ENCODE results near the gene EIF2AK3. TPM values are rescaled to one million over a fixed set of nuclear protein-coding genes. Genes with fewer than 3 reads are reported as not detected.

The EIF2AK3 gene
- polyA plus RNA-seq, 1 donor from 2014 or later: 23.2 TPM

- no peak overlapping the region for H3K9ac ChIP-seq (ENCODE audit: low read length)
- H4K20me1 ChIP-seq (ENCODE audit: insufficient read depth): no peaks in the 10 kb centered on the region
- no peaks in the 10 kb centered on the region for H3K9me3 ChIP-seq (ENCODE audit: low read length)
- H3F3A ChIP-seq (ENCODE audit: insufficient read depth, low read length, poor library complexity, severe bottlenecking): no peaks in the 10 kb centered on the region
- no peak overlapping the region for H3K4me2 ChIP-seq (ENCODE audit: low read length)
- H3K27ac ChIP-seq (ENCODE audit: low read length): no peak overlapping the region
- no peak for TF ChIP-seq TAF1 (IDR thresholded peaks at IDR 0.05; ENCODE audit: low read depth)
- no peak for TF ChIP-seq EP300 (conservative IDR thresholded peaks at IDR 0.05; ENCODE audit: poor library complexity, severe bottlenecking)
- no peak for TF ChIP-seq RAD21 (conservative IDR thresholded peaks at IDR 0.05)
- TF ChIP-seq REST (IDR thresholded peaks at IDR 0.05; ENCODE audit: borderline replicate concordance): no peak
- no peak for TF ChIP-seq MXI1 (conservative IDR thresholded peaks at IDR 0.05; ENCODE audit: poor library complexity, severe bottlenecking)
- no peak for TF ChIP-seq CTCF (IDR thresholded peaks at IDR 0.05; ENCODE audit: poor library complexity, severe bottlenecking)
- no peak for TF ChIP-seq EZH2 (IDR thresholded peaks at IDR 0.05; ENCODE audit: borderline replicate concordance, insufficient read depth, low read length, poor library complexity, severe bottlenecking)
- TF ChIP-seq SMC3 (conservative IDR thresholded peaks at IDR 0.05; ENCODE audit: poor library complexity): no peak
- TF ChIP-seq POLR2AphosphoS5 (IDR thresholded peaks at IDR 0.05): no peak
- H3K4me3 ChIP-seq (ENCODE audit: low read length): no peak overlapping the region
- H3K36me3 ChIP-seq (ENCODE audit: insufficient read depth, low read length): no peaks in the 10 kb centered on the region
- H3K79me2 ChIP-seq (replicated peaks; ENCODE audit: insufficient read depth, low read length): peaks cover 47% of the 10 kb centered on the region
- H3K27me3 ChIP-seq (ENCODE audit: insufficient read depth, low read depth, low read length): no peaks in the 10 kb centered on the region
- no peak overlapping the region for H2AFZ ChIP-seq (ENCODE audit: low read depth, low read length)
- no peaks in the 10 kb centered on the region for H3K9me2 ChIP-seq (ENCODE audit: insufficient read depth, low read length)
These were observed 5.8 kb downstream of the EIF2AK3 start for GRCh38 chr2:88621432-88621831.

- H3K4me2 ChIP-seq (ENCODE audit: low read length): no peak overlapping the region
- no peak overlapping the region for H3K4me3 ChIP-seq (ENCODE audit: low read length)
- no peak for TF ChIP-seq EZH2 (IDR thresholded peaks at IDR 0.05; ENCODE audit: borderline replicate concordance, insufficient read depth, low read length, poor library complexity, severe bottlenecking)
- TF ChIP-seq EP300 (conservative IDR thresholded peaks at IDR 0.05; ENCODE audit: poor library complexity, severe bottlenecking): no peak
- no peak for TF ChIP-seq POLR2AphosphoS5 (IDR thresholded peaks at IDR 0.05)
- no peak for TF ChIP-seq SMC3 (conservative IDR thresholded peaks at IDR 0.05; ENCODE audit: poor library complexity)
- TF ChIP-seq MXI1 (conservative IDR thresholded peaks at IDR 0.05; ENCODE audit: poor library complexity, severe bottlenecking): no peak
- no peak for TF ChIP-seq RAD21 (conservative IDR thresholded peaks at IDR 0.05)
- TF ChIP-seq REST (IDR thresholded peaks at IDR 0.05; ENCODE audit: borderline replicate concordance): no peak
- no peak for TF ChIP-seq CTCF (IDR thresholded peaks at IDR 0.05; ENCODE audit: poor library complexity, severe bottlenecking)
- TF ChIP-seq TAF1 (IDR thresholded peaks at IDR 0.05; ENCODE audit: low read depth): no peak
- peaks cover 38% of the 10 kb centered on the region for H3K79me2 ChIP-seq (replicated peaks; ENCODE audit: insufficient read depth, low read length)
- H2AFZ ChIP-seq (ENCODE audit: low read depth, low read length): no peak overlapping the region
- H3K27ac ChIP-seq (ENCODE audit: low read length): no peak overlapping the region
- no peaks in the 10 kb centered on the region for H3K27me3 ChIP-seq (ENCODE audit: insufficient read depth, low read depth, low read length)
- no peaks in the 10 kb centered on the region for H3F3A ChIP-seq (ENCODE audit: insufficient read depth, low read length, poor library complexity, severe bottlenecking)
- no peaks in the 10 kb centered on the region for H4K20me1 ChIP-seq (ENCODE audit: insufficient read depth)
- H3K9ac ChIP-seq (ENCODE audit: low read length): no peak overlapping the region
- H3K9me3 ChIP-seq (ENCODE audit: low read length): no peaks in the 10 kb centered on the region
- no peaks in the 10 kb centered on the region for H3K36me3 ChIP-seq (ENCODE audit: insufficient read depth, low read length)
- H3K9me2 ChIP-seq (ENCODE audit: insufficient read depth, low read length): no peaks in the 10 kb centered on the region
These were observed 7.2 kb downstream of the EIF2AK3 start for GRCh38 chr2:88620015-88620414.

Measured in neural cell (in vitro differentiated cells).